NOMO-1 treated with DMSO at 0.1 percent for 48 hours (cell line): Measurements from ENCODE around the gene FAF1.

Experiments used
- DNase-seq: peaks from one replicate; lab custom pipeline; 2025; ENCODE audit not compliant: unreplicated experiment; lab: John Stamatoyannopoulos, UW

Gene FAF1

DNA sequence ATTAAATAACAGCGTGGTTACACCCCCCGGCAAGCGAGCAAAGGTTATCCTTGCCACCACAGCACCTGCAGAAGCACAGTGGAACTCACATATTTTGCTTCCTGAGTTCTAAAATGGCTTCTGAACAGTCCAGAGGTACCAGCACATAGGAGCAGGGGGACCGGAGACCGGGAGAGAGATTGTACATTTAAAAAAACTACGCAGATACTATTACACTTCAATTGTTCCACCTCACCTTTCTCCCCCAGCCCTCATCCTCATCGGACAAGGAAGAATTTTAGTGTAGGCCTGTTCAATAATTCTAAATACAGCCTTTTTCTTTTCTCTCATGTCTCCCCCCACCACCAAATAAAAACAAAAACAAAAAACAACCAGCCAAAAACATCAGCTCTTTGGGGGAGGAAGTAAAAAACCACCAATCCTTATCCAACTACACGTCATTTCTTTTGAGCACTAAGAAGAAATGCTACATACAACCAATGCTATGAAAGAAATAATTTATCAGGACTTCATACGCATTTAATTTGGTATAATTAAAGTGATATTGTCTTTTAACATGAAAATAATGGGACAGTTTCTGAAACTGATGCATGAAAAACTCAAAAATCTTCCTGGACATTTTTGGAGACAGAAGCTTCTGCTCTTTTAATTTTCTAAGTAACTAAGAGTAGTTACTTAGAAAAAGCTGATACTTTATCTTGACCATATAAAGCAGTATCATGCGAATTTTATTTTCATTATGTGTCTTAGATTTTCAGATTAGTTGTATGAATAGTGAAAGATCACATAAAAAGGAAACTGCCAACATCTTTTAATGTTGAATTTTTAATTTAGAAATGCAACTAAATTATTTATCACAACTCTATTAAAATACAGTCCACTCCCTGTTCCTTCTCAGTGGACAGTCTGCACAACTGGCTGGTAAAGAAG is 19.1 kb upstream of the FAF1 start:
- DNase-seq, result no peak

DNA sequence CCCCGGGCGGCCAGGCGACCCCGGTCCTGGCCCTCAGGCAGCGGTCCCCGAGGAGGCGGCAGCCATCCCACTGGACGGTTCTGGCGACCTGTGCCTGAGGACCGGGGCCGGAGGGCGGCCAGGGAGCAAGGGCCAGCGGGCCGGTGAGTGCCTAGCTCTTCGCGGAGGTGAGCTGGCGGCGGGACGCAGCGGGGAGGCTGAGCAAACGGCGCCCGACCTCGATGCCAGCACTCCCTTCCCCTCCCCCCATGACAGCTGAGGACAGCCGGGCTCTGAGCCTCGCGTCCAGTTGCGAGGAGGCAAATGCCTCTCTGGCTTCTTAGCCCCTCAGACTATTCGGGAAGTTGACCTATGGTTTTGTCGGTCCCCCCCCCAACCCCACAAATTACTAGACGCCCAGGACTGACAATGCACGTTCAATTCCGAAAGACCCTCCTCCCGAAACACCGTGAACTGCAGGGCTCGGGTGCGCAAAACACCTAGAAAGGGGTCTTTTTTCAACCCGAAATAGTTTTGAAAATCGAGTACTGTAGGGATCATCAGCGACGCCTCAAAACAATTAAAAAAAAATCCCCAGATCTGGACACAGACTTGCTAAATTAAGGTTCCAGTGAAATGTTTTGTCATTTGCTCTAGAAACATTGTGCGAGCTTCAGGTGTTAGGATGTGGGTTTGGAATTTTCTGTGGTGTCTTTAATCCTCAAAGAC is 18.2 kb upstream of the FAF1 start:
- no peak for DNase-seq

DNA sequence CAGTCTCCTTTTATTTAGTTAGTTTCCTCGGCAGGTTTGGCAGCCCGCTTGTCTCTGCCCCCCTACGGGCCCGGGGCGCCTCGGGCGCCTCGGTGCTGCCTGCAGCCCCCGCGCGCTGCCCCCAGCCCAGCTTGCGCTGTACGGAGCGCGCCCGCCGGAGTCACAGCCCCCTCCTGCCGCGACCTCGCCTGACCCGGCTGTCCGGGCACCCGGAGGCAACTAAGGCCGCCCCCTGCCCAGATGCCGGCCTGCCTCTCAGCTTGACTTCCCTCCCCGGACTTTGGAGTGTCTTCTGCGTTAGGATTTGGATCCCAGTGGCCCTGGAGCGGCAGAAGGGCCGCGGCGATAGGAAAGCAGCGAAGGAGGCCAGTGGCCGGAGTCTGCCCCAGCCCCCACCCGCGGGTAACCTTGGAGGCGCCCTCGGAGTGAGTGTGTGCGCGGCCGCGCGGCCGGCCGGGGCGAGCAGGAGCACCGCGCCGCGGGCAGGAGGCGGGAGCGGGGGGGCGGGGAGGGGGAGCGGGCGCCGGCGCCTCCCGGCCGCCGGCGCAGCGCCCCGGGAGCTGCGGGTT is 17.6 kb upstream of the FAF1 start:
- DNase-seq, result no peak

DNA sequence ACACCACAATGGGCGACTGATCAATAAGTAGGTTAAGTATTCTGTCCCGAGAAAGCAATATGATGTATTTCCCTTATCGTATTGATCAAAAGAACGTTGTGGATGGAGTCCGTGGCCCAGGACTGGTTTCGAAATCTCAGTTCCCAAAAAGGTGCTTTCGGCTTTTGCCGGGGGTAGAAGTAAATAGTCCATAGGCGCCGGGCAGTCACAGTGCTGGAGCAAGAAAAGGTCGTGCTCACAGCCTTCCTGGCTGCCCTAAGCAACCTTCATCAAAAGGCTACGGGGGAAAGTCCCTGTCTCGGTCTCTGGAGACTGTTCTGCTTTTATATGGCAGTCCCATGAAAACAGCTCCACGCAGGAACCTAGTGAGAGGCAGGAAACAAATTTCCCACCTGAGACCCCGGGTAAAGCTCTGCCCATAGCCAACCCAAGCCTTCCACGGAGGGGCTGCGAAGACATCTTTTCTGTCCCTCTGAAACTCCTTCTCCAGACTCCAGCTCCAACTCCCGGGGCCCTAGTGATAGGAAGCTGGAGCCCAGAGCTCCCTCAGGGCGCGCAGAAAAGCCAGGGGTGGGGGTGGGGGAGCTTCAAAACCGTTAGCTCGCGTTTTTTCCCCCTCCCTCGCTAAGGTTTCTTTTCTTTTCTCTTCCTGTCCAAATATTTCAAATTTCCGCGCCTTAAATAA is 17.0 kb upstream of the FAF1 start:
- no peak for DNase-seq

DNA sequence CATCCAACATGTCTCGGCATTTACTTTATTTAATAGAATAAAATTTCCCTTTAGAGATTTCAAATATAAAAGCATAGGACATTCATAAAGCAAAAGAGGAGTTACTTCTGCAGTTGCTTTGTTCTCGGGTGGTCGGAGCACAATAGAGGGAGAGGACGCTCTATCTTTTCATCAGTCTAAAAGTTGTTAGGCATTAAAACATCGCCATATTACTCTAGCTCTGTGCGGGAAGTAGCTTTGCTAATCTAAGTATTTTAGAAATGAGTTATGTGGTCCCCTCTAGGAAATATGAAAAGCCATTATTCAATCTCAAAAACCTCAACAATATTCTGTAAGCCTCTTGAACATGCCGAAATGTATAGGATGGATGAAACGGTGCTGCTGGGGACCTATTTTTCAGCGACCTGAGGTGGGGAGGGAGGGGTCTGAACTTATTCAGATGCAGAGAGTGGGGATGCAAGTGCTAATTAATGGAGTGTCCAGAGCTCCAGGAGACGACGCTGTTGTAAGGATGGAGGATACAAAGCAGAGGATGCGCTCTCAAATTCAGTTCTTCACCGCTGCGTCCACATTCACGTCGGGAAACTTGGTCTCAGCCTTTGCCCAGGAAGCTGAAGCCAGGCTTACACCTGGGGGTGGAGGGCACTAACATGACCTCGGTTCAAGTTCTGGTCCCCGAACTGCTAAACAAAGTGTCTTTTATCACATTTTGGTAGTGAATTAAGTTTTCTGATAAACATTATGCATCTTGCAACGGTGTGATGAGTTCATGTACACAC is 16.2 kb upstream of the FAF1 start:
- DNase-seq, result no peak

DNA sequence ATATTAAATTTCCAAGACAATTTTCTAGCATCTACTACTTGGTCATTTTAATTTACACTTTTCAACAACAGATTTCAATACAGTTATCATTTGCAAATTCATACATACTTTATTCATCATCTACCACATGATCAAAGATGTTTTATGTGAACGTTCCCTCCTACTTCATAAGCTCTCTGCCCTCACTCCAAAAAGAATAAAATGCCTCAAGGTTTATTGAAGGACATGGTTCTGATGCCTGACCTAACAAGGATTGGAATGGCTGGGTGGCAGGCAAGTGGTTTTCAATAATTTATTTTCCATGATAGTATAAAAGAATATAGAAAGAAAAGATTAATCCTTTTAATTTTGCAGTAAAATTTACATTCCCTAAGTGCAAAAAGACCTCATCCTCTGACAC is 15.4 kb upstream of the FAF1 start:
- DNase-seq, result no peak

DNA sequence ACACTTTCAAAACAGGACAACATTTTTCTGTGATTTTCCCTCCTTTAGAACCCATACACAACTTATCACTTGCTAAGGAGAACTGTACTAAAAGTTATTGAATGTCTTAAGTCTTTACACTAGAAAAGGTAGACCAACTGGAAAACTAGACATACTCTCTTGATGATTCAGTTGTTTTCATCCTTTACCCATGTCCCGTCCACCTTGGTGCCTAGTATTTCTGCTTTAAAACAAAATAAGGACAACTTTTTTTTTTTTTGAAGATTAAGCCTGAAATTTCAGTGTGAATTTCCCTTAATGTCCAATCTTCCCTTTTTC is 14.5 kb upstream of the FAF1 start:
- no peak for DNase-seq

DNA sequence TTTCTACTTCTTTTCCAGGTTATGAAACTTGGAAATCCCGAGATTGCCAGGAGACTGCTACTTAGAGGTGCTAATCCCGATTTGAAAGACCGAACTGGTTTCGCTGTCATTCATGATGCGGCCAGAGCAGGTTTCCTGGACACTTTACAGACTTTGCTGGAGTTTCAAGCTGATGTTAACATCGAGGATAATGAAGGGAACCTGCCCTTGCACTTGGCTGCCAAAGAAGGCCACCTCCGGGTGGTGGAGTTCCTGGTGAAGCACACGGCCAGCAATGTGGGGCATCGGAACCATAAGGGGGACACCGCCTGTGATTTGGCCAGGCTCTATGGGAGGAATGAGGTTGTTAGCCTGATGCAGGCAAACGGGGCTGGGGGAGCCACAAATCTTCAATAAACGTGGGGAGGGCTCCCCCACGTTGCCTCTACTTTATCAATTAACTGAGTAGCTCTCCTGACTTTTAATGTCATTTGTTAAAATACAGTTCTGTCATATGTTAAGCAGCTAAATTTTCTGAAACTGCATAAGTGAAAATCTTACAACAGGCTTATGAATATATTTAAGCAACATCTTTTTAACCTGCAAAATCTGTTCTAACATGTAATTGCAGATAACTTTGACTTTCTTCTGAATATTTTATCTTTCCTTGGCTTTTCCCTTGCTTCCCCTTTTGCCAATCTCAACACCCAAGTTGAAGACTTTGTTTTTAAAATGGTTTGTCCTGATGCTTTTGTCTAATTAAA is 14.0 kb upstream of the FAF1 start:
- no peak for DNase-seq

DNA sequence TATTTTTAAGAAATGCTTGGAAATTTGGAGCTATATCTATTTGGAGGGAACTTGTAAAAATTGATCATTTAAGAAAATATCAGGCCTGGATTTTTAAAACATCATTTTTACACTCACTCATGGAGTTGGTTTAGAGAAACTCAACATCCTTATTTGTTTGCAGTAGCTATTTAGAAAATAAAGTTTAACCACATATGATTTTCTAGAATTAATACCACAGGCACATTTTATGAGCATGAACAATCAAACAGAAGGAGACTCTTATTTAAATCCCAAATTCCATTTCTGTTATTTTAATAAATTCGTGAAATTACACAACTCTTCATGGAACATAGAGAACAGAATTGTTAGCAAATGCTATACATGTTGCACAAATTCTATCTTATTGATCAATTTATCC is 13.2 kb upstream of the FAF1 start:
- DNase-seq, result no peak

DNA sequence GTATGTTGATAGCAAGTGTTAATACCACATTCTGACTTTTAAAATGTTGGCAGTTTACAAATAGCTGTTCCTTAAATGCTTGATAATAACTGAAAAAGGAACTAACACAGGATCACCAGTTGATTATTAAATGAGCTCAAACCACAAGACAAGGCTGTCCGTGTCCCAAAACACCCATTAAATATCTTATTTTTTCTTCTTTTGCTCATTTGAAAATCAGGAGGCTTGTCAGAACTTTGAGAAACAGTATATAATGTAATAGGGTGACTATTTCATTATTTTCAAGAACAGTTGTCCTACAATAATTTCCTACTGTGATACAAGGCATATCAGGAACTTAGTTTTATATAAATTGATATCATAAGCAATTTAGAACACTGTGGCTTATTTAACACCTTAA is 12.7 kb upstream of the FAF1 start:
- DNase-seq, result no peak

DNA sequence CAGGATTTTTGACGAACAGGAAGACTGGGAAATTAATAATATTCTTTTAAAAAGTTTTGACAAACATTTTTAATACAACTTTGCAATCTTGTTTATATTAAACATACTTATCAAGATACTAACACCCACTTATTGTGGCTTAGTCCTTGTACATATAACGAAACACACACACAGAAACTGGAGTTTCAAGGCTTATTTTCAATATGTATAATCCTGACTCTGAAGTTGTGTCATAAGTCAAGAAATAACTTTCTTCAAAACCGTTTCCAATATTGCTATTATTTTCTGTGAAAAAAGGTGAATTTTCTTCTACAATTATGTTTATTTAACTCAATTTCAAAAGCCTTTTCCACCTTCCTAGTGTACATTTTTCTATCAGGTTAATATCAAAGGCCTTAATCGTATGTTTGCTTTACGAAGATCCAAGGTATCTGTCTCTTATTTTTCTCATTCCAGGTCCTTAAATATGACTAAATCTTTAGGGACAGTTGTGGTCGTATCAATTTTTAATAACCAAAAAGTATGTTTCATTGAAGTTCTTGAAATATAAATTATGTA is 11.8 kb upstream of the FAF1 start:
- no peak for DNase-seq

DNA sequence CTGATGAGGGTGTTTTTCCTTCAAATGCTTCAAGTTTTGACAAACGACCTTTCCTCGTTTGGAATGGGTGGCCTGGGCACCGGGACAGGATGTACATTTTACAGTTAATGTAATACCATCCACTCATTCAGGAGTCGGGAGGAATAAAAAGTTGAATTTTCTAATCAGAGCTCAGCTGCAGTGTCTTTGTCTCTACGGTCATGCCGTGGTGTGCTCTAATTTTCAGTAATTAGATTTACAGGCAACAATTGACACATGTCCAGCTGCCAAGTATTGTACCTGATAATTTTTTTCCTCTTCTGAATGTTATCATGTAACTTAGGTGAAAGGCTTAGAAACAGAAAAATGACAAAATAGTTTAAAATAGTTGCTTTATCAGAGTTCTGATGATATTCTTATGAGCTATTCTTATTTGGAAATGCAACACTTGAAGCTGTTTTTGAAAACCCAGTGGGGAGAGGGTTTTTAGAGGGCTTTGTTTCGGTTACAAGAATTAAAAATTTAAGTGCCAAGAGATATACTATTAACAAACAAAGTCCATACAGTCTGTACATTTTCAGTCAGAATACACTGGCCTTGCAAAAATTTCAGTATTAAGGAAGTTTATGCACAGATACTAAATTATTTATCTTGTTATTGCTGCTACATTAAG is 11.0 kb upstream of the FAF1 start:
- no peak for DNase-seq

DNA sequence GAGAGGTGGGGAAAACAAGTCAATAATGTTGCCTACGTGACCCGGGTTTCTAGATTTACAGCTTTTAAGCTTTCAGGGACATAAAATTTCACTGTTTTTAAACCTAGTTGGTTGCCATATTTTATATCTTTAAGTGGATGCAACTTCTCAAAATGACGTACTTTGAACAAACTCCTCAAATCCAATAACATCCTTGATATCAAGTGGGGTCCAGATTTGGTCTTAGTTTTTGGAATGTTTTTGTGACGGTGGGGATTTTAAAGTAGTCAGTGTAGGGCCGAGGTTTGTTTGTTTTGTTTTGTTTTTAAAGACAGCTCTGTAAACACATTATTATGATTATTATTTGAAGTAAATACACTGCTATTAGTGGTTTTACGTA is 10.4 kb upstream of the FAF1 start:
- no peak for DNase-seq

DNA sequence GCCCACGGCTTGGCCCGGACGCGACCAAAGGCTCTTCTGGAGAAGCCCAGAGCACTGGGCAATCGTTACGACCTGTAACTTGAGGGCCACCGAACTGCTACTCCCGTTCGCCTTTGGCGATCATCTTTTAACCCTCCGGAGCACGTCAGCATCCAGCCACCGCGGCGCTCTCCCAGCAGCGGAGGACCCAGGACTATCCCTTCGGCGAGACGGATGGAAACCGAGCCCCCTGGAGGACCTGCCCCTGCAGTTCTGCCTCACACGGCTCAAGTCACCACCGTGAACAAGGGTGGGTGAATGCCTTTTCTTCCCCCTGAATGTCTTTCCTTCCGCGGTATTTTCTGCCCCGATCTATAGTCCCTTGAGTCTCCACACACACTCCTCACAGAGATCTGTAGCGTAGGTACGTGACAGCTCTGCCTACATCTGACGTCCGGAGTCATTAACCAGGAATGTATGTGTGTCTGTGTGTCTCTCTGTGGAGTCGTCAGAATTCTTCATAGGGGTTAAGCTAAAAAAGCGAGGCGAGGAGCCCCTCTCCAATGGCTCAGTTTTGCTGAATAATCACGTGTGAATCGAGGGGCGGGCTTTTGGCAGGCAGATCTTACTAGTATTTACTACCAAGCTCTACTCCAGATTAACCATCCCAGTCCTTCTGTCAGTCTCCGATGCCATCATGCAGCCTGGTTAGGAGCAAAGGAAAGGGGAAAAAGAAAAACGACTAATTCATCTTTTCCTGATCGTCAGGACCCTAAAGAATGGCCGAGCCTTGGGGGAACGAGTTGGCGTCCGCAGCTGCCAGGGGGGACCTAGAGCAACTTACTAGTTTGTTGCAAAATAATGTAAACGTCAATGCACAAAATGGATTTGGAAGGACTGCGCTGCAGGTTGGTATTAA is 9.8 kb upstream of the FAF1 start, which contains the start of gene CDKN2C:
Gene CDKN2C, plus strand, starts transcription at position 635 of the 898 bp plus-strand sequence. Its CDS starts 124 bp downstream, at position 759.
- DNase-seq, result peak; percentile 88

DNA sequence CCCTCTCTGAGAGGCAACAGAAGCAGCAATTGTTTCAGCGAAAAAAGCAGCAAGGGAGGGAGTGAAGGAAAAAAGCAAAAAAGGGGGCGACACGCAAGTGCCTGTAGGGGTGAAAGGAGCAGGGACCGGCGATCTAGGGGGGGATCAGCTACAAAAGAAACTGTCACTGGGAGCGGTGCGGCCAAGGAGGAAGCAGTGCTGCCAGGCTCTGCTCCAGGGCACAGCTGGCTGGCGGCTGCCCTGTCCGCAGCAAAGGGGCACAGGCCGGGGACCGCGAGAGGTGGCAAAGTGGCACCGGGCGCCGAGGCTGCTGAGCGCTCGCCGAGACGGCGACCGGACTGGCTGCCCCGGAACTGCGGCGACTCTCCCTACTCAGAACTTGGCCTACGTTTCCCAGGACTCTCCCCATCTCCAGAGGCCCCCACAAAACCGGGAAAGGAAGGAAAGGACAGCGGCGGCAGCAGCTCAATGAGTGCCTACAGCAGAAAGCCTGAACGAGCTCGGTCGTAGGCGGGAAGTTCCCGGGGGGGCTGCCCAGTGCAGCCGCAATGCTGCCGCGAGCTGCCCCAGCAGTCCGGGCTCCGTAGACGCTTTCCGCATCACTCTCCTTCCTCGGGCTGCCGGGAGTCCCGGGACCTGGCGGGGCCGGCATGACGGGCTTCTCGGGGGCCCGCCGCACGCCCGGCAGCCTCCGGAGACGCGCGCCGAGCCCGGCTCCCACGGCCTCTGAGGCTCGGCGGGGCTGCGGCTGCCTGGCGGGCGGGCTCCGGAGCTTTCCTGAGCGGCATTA is 8.9 kb upstream of the FAF1 start:
- no peak for DNase-seq

DNA sequence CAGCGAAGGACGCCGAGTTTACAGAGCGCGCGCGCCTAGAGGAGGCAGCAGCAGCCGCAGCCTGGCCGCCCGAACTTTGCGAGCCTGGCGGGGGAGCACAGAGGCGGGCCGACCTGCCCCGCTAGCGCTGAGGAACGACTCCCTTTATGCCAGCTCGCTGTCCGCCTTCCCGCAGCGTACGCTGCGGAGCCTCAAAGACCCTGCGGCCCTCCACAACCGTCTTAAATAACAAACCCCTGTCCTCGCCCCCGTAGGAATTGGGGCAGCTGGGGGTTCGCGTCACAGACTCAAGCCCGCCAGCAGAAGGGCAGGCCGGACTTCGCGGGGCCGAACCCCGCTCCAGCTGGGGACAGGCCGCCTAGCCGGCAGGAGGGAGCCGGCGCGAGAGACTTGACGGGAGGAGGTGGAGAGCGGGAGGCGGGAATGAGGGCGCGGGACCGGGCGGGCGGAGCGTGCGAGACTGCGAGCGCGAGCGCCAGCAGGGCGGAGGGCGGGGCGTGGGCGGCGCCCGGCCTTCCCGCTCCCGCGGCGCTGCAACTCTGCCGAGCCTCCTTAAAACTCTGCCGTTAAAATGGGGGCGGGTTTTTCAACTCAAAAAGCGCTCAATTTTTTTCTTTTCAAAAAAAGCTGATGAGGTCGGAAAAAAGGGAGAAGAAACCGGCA is 8.2 kb upstream of the FAF1 start:
- peak; percentile 93 for DNase-seq
